ENCODE results near the gene MRPL57.
"Not testable (repeated sequence)": the region's sequence is repeated elsewhere in the genome, so short reads cannot be mapped to it uniquely, and the experiment has no call there.

The MRPL57 gene

DNA sequence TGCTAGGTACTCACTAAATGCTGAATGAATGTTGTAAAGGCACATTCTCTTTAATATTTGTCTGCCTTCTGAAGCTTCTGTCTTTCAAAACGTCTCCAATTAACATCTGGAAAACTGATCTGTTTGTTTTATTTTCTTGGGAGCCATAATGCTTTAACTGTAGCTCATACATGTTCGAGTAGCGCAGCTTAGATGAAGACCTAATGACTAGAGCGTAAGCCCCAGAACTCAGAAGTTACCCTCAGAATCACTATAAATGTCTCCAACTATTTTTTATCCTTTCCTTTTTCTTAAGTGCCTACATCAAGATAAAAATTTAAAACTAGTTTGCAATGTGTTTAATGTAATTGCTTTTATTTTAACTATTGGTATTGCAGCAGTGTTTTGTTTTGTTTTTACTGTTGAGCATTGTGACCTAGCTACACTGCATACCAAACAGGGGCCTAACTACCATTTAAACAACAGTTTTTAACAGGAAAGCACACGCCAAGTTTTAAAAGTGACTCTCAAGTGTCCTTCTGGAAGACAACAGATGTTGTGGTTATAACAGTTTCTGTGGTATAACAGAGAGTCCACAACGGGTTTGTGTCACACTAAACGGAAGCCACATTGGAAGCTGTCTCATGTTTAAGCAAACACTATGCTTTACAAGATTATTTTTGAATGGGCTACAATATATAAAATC, 42.0 kb downstream of the MRPL57 start:
- H3K27ac ChIP-seq (ENCODE audit: low read length), result peak overlapping the region; percentile 96
- H3K4me1 ChIP-seq (ENCODE audit: low read length), result peaks cover 16% of the 10 kb centered on the region
- H3F3A ChIP-seq (ENCODE audit: insufficient read depth, low read length), result peaks cover 16% of the 10 kb centered on the region
- H4K20me1 ChIP-seq (ENCODE audit: insufficient read depth, low read length), result no peaks in the 10 kb centered on the region
- no peaks in the 10 kb centered on the region for H3K9me3 ChIP-seq (replicated peaks; ENCODE audit: insufficient read depth, low read length)
- no peaks in the 10 kb centered on the region for H3K36me3 ChIP-seq (replicated peaks; ENCODE audit: insufficient read depth, low read length)
- H3K79me2 ChIP-seq (ENCODE audit: low read length), result no peaks in the 10 kb centered on the region
- no peaks in the 10 kb centered on the region for H3K27me3 ChIP-seq (replicated peaks; ENCODE audit: insufficient read depth, low read length)
- H3K9me2 ChIP-seq (replicated peaks; ENCODE audit: insufficient read depth, low read length), result no peaks in the 10 kb centered on the region
- TF ChIP-seq, protein P1, sequence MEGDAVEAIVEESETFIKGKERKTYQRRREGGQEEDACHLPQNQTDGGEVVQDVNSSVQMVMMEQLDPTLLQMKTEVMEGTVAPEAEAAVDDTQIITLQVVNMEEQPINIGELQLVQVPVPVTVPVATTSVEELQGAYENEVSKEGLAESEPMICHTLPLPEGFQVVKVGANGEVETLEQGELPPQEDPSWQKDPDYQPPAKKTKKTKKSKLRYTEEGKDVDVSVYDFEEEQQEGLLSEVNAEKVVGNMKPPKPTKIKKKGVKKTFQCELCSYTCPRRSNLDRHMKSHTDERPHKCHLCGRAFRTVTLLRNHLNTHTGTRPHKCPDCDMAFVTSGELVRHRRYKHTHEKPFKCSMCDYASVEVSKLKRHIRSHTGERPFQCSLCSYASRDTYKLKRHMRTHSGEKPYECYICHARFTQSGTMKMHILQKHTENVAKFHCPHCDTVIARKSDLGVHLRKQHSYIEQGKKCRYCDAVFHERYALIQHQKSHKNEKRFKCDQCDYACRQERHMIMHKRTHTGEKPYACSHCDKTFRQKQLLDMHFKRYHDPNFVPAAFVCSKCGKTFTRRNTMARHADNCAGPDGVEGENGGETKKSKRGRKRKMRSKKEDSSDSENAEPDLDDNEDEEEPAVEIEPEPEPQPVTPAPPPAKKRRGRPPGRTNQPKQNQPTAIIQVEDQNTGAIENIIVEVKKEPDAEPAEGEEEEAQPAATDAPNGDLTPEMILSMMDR (IDR thresholded peaks at IDR 0.05; ENCODE audit: low read length), result no peak
- TF ChIP-seq EZH2phosphoT487 (IDR thresholded peaks at IDR 0.05; ENCODE audit: low read length) (no peak), EZH2 (optimal IDR thresholded peaks at IDR 0.05; ENCODE audit: low read depth, low read length) (no peak)
- peak overlapping the region; percentile 60 for H3K9ac ChIP-seq (ENCODE audit: low read length)
- no peak overlapping the region for H3K4me3 ChIP-seq (ENCODE audit: low read length)
- H3K4me2 ChIP-seq (ENCODE audit: low read depth, low read length), result peak overlapping the region; percentile 47; the same call in 1 of the 2 replicates
- H2AFZ ChIP-seq (ENCODE audit: low read length), result peak overlapping the region; percentile 42; the same call in 1 of the 2 replicates
- DNase-seq, result peak; percentile 89

DNA sequence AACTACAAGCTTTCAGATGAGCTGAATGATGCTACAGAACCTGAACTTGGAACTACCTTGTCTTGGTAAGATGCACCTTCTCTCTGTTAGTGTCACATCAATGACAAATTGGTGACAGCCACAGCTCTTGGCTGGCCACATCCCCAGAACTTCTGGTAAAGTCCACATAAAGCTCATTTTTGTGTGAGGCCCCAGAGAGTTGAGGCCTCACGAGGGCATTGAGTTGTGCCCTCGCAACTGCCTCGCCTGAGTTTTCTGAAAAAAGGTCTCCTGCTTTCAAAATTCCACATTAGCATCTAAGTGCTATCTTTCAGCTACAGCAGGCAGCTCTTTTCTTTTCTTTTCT, 42.6 kb downstream of the MRPL57 start:
- Histone ChIP-seq H3K4me2 (ENCODE audit: low read depth, low read length) (peak overlapping the region; percentile 47; the same call in 1 of the 2 replicates), H3K27me3 (replicated peaks; ENCODE audit: insufficient read depth, low read length) (no peaks in the 10 kb centered on the region), H4K20me1 (ENCODE audit: insufficient read depth, low read length) (no peaks in the 10 kb centered on the region), H3K9ac (ENCODE audit: low read length) (peak overlapping the region; percentile 60; the same call in 1 of the 2 replicates), H3K27ac (ENCODE audit: low read length) (peak overlapping the region; percentile 96), H2AFZ (ENCODE audit: low read length) (no peak overlapping the region), H3F3A (ENCODE audit: insufficient read depth, low read length) (peaks cover 16% of the 10 kb centered on the region), H3K4me3 (ENCODE audit: low read length) (no peak overlapping the region), H3K9me3 (replicated peaks; ENCODE audit: insufficient read depth, low read length) (no peaks in the 10 kb centered on the region), H3K79me2 (ENCODE audit: low read length) (no peaks in the 10 kb centered on the region), H3K4me1 (ENCODE audit: low read length) (peaks cover 16% of the 10 kb centered on the region), H3K9me2 (replicated peaks; ENCODE audit: insufficient read depth, low read length) (no peaks in the 10 kb centered on the region), H3K36me3 (replicated peaks; ENCODE audit: insufficient read depth, low read length) (no peaks in the 10 kb centered on the region)
- no peak for TF ChIP-seq EZH2 (optimal IDR thresholded peaks at IDR 0.05; ENCODE audit: low read depth, low read length)
- no peak for TF ChIP-seq EZH2phosphoT487 (IDR thresholded peaks at IDR 0.05; ENCODE audit: low read length)
- TF ChIP-seq, protein P1 (IDR thresholded peaks at IDR 0.05; ENCODE audit: low read length), result no peak
- DNase-seq, result no peak

DNA sequence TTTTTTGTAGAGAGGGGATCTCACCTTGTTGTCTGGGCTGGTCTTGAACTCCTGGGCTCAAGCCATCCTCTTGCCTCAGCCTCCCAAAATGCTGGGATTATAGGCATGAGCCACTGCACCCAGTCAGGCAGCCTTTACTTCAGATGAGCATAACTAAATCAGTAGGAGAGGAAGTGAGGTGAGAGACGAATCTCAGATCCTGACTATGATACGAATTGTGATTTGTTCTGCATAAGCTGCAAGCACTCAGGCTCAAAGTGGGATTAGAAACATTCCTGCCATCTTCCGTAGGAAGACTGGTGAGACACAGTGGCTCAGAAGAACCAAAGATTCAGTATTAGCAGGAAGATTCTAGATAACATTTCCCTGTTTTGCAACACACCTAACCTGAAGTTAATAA, 43.3 kb downstream of the MRPL57 start:
- not testable (repeated sequence) for H3K27me3 ChIP-seq (replicated peaks; ENCODE audit: insufficient read depth, low read length); H3K9me2 ChIP-seq (replicated peaks; ENCODE audit: insufficient read depth, low read length); H3K79me2 ChIP-seq (ENCODE audit: low read length); H3K9me3 ChIP-seq (replicated peaks; ENCODE audit: insufficient read depth, low read length); H3K36me3 ChIP-seq (replicated peaks; ENCODE audit: insufficient read depth, low read length); H4K20me1 ChIP-seq (ENCODE audit: insufficient read depth, low read length); H2AFZ ChIP-seq (ENCODE audit: low read length); DNase-seq; H3K4me3 ChIP-seq (ENCODE audit: low read length)
- Histone ChIP-seq H3K9ac (ENCODE audit: low read length) (peak overlapping the region; percentile 60; the same call in 1 of the 2 replicates), H3K27ac (ENCODE audit: low read length) (peak overlapping the region; percentile 96; the same call in 1 of the 2 replicates), H3K4me2 (ENCODE audit: low read depth, low read length) (peak overlapping the region; percentile 47; the same call in 1 of the 2 replicates), H3K4me1 (ENCODE audit: low read length) (peaks cover 16% of the 10 kb centered on the region), H3F3A (ENCODE audit: insufficient read depth, low read length) (peaks cover 16% of the 10 kb centered on the region)

DNA sequence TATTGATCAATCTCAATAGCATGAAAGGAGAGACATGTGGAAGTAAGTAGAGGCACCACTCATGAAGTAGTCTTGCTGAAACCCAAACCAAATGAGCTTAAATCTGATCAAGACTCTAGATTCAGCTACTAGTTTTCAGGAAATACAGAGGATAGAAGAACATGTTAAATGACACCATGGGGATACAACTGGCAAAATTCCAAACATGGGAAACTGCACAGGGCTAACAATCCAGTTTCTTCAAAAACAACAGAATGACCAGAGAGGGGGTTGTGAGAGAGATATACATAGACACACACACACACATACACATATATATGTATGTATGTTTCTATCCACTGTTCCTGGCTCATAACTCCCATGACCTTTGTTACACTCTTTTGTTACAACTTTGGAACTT, 44.8 kb downstream of the MRPL57 start:
- H3K9me3 ChIP-seq (replicated peaks; ENCODE audit: insufficient read depth, low read length), result no peaks in the 10 kb centered on the region
- H4K20me1 ChIP-seq (ENCODE audit: insufficient read depth, low read length), result no peaks in the 10 kb centered on the region
- TF ChIP-seq EZH2 (optimal IDR thresholded peaks at IDR 0.05; ENCODE audit: low read depth, low read length) (no peak), EZH2phosphoT487 (IDR thresholded peaks at IDR 0.05; ENCODE audit: low read length) (no peak)
- TF ChIP-seq, protein P1 (IDR thresholded peaks at IDR 0.05; ENCODE audit: low read length), result no peak
- H3K4me3 ChIP-seq (ENCODE audit: low read length), result no peak overlapping the region
- no peaks in the 10 kb centered on the region for H3K36me3 ChIP-seq (replicated peaks; ENCODE audit: insufficient read depth, low read length)
- peaks cover 16% of the 10 kb centered on the region for H3F3A ChIP-seq (ENCODE audit: insufficient read depth, low read length)
- H3K4me2 ChIP-seq (ENCODE audit: low read depth, low read length), result no peak overlapping the region
- no peaks in the 10 kb centered on the region for H3K9me2 ChIP-seq (replicated peaks; ENCODE audit: insufficient read depth, low read length)
- no peak overlapping the region for H3K9ac ChIP-seq (ENCODE audit: low read length)
- DNase-seq, result no peak
- no peaks in the 10 kb centered on the region for H3K79me2 ChIP-seq (ENCODE audit: low read length)
- H2AFZ ChIP-seq (ENCODE audit: low read length), result no peak overlapping the region
- H3K4me1 ChIP-seq (ENCODE audit: low read length), result peaks cover 16% of the 10 kb centered on the region
- no peak overlapping the region for H3K27ac ChIP-seq (ENCODE audit: low read length)
- no peaks in the 10 kb centered on the region for H3K27me3 ChIP-seq (replicated peaks; ENCODE audit: insufficient read depth, low read length)

Data from MM.1S (cell line).